SK-N-SH (cell line): ENCODE results near the gene PPCS. TPM values are rescaled to one million over a fixed set of nuclear protein-coding genes. Genes with fewer than 3 reads are reported as not detected.

Source experiments
- CTCF ChIA-PET: fragments of 300-600, 350-600 bp; formaldehyde crosslinking; extraction: SDS; loops from one replicate; lab custom pipeline; 2021; lab: Yijun Ruan, JAX
- POLR2A ChIA-PET: fragments of 350-600 bp; sonication (Branson Sonifier 250); formaldehyde crosslinking; extraction: SDS; loops from one replicate; lab custom pipeline; 2020; ENCODE audit warnings: antibody characterized with exemption, inconsistent platforms; lab: Yijun Ruan, JAX
- DNase-seq: peaks from one replicate; pipeline ENCODE4 v3.0.0; 2012
- H2AFZ ChIP-seq: fragments of 200-600 bp; sonication (generic); 2 replicates; pipeline ENCODE4 v1.8.1; 2016; ENCODE audit warnings: antibody characterized with exemption, mild to moderate bottlenecking, low read depth
- H3F3A ChIP-seq: fragments of 200-600 bp; sonication (generic); replicated peaks from 2 replicates; pipeline ENCODE3; 2016; ENCODE audit warnings: antibody characterized with exemption, mild to moderate bottlenecking; ENCODE audit not compliant: insufficient read depth
- H3K27ac ChIP-seq, 2 experiments: fragments of 200-500 bp in 1 of 2; fragments of 200-600 bp in 1 of 2; sonication (Bioruptor generic) in 1 of 2; sonication (generic), shearing (Covaris generic) in 1 of 2; 2 replicates each; pipeline versions ENCODE4 v1.5.1 to v1.6.1; 2014 to 2016; ENCODE audit warnings: low read depth in 2 of 2, inconsistent platforms in 1 of 2, low read length in 1 of 2, mild to moderate bottlenecking in 1 of 2, mixed read lengths in 1 of 2
- H3K27me3 ChIP-seq: fragments of 200-600 bp; sonication (generic), shearing (Covaris generic); 2 replicates; pipeline ENCODE4 v1.6.1; 2016; ENCODE audit warnings: mixed run types; ENCODE audit not compliant: insufficient read depth
- H3K36me3 ChIP-seq, 2 experiments: fragments of 200-500 bp in 1 of 2; fragments of 200-600 bp in 1 of 2; sonication (Bioruptor generic) in 1 of 2; sonication (generic) in 1 of 2; replicated peaks in 1 of 2; 2 replicates each; pipeline versions ENCODE3 to v1.5.1; 2014 to 2016; ENCODE audit warnings: low read length in 1 of 2, mild to moderate bottlenecking in 1 of 2; ENCODE audit not compliant: insufficient read depth in 2 of 2, control insufficient read depth in 1 of 2
- H3K4me1 ChIP-seq, 2 experiments: fragments of 200-500 bp in 1 of 2; fragments of 200-600 bp in 1 of 2; sonication (Bioruptor generic) in 1 of 2; sonication (generic), shearing (Covaris generic) in 1 of 2; 2 replicates each; pipeline versions ENCODE4 v1.5.1 to v1.6.1; 2014 to 2016; ENCODE audit warnings: low read depth in 1 of 2, low read length in 1 of 2, mixed run types in 1 of 2; ENCODE audit not compliant: insufficient read depth in 2 of 2, control insufficient read depth in 1 of 2
- H3K4me2 ChIP-seq: fragments of 200-600 bp; sonication (generic), shearing (Covaris generic); 2 replicates; pipeline ENCODE4 v1.6.1; 2017; ENCODE audit warnings: mixed run types
- H3K4me3 ChIP-seq, 2 experiments: fragments of 200-500 bp in 1 of 2; fragments of 200-600 bp in 1 of 2; sonication (Bioruptor generic) in 1 of 2; sonication (generic), shearing (Covaris generic) in 1 of 2; 2 replicates each; pipeline versions ENCODE4 v1.5.1 to v1.8.1; 2014 to 2016; ENCODE audit warnings: low read depth in 2 of 2, inconsistent platforms in 1 of 2, low read length in 1 of 2, mild to moderate bottlenecking in 1 of 2, mixed read lengths in 1 of 2, moderate library complexity in 1 of 2
- H3K79me2 ChIP-seq: fragments of 200-600 bp; sonication (generic); 2 replicates; pipeline ENCODE4 v1.8.1; 2017; ENCODE audit warnings: mild to moderate bottlenecking; ENCODE audit not compliant: insufficient read depth
- H3K9ac ChIP-seq: fragments of 200-600 bp; sonication (generic); 2 replicates; pipeline ENCODE4 v1.6.1; 2017; ENCODE audit warnings: mixed run types
- H3K9me2 ChIP-seq: fragments of 200-600 bp; sonication (generic); 2 replicates; pipeline ENCODE4 v1.6.1; 2017; ENCODE audit warnings: mixed run types
- H3K9me3 ChIP-seq: fragments of 200-600 bp; sonication (generic); 2 replicates; pipeline ENCODE4 v1.6.1; 2017; ENCODE audit warnings: mixed run types, mild to moderate bottlenecking, moderate library complexity
- H4K20me1 ChIP-seq: fragments of 200-600 bp; sonication (generic); 2 replicates; pipeline ENCODE4 v1.6.1; 2017; ENCODE audit warnings: mild to moderate bottlenecking, mixed run types; ENCODE audit not compliant: insufficient read depth
- CTCF ChIP-seq: fragments of 200-600 bp; sonication (generic); IDR thresholded peaks from 2 replicates; pipeline ENCODE4 v1.6.1; 2017; ENCODE audit warnings: antibody characterized with exemption, mild to moderate bottlenecking, moderate library complexity
- ELF1 ChIP-seq: IDR thresholded peaks from 2 replicates; pipeline ENCODE4 v1.4.0; 2012
- EP300 ChIP-seq, 2 experiments: IDR thresholded peaks; 2 replicates each; pipeline versions ENCODE4 v1.4.0 to v1.6.1; 2012; ENCODE audit warnings: borderline replicate concordance in 1 of 2, low read depth in 1 of 2, low read length in 1 of 2
- MAX ChIP-seq: IDR thresholded peaks from 2 replicates; pipeline ENCODE4 v1.4.0; 2012; ENCODE audit warnings: low read depth
- MEF2A ChIP-seq: IDR thresholded peaks from 2 replicates; pipeline ENCODE4 v1.4.0; 2012; ENCODE audit warnings: low read depth, borderline replicate concordance
- PBX3 ChIP-seq: IDR thresholded peaks from 2 replicates; pipeline ENCODE4; 2012
- RCOR1 ChIP-seq: fragments of 150-350 bp; IDR thresholded peaks from 2 replicates; pipeline ENCODE4 v1.6.1; 2017; ENCODE audit warnings: antibody characterized with exemption, low read length
- REST ChIP-seq: IDR thresholded peaks from 2 replicates; pipeline ENCODE4 v1.6.1; 2012; ENCODE audit warnings: mild to moderate bottlenecking, low read depth, low read length, moderate library complexity
- RXRA ChIP-seq: IDR thresholded peaks from 2 replicates; pipeline ENCODE4 v1.4.0; 2012; ENCODE audit warnings: low read depth, mild to moderate bottlenecking, borderline replicate concordance
- SIN3A ChIP-seq: IDR thresholded peaks from 2 replicates; pipeline ENCODE4 v1.6.1; 2012; ENCODE audit warnings: low read depth, mild to moderate bottlenecking, low read length, moderate library complexity, borderline replicate concordance
- TAF1 ChIP-seq: IDR thresholded peaks from 2 replicates; pipeline ENCODE4 v1.6.1; 2012; ENCODE audit warnings: low read depth, mild to moderate bottlenecking, low read length, moderate library complexity, borderline replicate concordance
- YY1 ChIP-seq: IDR thresholded peaks from 2 replicates; pipeline ENCODE4 v1.4.0; 2012; ENCODE audit warnings: low read depth, mild to moderate bottlenecking
- WGBS: methylation state at CpG from one replicate; pipeline ENCODE4 v1.1.6; 2017; ENCODE audit warnings: low lambda C conversion rate; 5-methylcytosine and 5-hydroxymethylcytosine counted together
- polyA plus RNA-seq, 3 experiments: library from polyadenylated mRNA; depleted of rRNA; stranded (reverse); fragments of >200 nt; gene quantifications; 2 replicates each; pipeline ENCODE4 v1.2.3, GENCODE V29; 2012
- TF ChIP-seq, protein P1 (sequence below): fragments of 150-350 bp; IDR thresholded peaks from 2 replicates; pipeline ENCODE4 v1.6.1; 2016; ENCODE audit warnings: mild to moderate bottlenecking, low read depth, low read length

Gene PPCS
- polyA plus RNA-seq, 1 of the 3 experiments (the other 2 are of a cell fraction), result 40.0 TPM

DNA sequence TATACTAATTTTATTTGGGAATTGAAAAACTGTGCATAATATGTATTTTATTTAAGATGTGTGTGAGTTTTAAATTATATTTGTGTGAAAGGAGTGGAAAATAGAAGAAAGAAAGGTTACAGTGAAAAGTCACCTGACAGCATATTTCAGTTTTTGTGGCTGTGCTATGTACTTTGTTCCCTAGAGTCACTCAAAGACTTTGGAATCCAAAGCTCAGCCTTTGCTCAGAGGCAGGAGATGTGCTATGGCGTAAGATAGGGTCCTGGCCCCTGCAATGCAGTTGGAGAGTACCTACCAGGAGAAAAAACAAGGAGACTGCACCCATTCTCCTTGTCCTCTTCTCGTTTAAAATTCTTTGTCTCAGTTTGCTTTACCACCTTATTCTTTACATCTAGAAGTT, 9.7 kb downstream of the PPCS start:
- TF ChIP-seq, protein P1, sequence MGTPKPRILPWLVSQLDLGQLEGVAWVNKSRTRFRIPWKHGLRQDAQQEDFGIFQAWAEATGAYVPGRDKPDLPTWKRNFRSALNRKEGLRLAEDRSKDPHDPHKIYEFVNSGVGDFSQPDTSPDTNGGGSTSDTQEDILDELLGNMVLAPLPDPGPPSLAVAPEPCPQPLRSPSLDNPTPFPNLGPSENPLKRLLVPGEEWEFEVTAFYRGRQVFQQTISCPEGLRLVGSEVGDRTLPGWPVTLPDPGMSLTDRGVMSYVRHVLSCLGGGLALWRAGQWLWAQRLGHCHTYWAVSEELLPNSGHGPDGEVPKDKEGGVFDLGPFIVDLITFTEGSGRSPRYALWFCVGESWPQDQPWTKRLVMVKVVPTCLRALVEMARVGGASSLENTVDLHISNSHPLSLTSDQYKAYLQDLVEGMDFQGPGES, result no peak
- TF ChIP-seq EP300 (IDR thresholded peaks at IDR 0.05; ENCODE audit: borderline replicate concordance in 1 of 2, low read depth in 1 of 2, low read length in 1 of 2) (no peak), CTCF (no peak), TAF1 (no peak), REST (no peak), MAX (no peak), SIN3A (no peak), YY1 (no peak), ELF1 (no peak), RCOR1 (no peak), MEF2A (no peak), PBX3 (no peak), RXRA (no peak)
- no peak overlapping the region for H3K4me3 ChIP-seq

More for the DNA sequence above, 9.7 kb downstream of the PPCS start:
- ChIA-PET CTCF (no interaction called here), POLR2A (no interaction called here)
- no peak overlapping the region for H3K27ac ChIP-seq
- H3K9ac ChIP-seq, result no peak overlapping the region
- H3F3A ChIP-seq, result peaks cover 11% of the 10 kb centered on the region
- no peaks in the 10 kb centered on the region for H3K79me2 ChIP-seq
- H3K9me3 ChIP-seq, result no peaks in the 10 kb centered on the region
- no peak overlapping the region for H3K4me2 ChIP-seq
- no peak overlapping the region for H2AFZ ChIP-seq
- no peaks in the 10 kb centered on the region for H3K27me3 ChIP-seq
- H3K4me1 ChIP-seq, result peaks cover 6 to 8% of the 10 kb centered on the region in 2 experiments; a peak in 2 of 4 replicates
- WGBS, result 68% methylated on average over 2 of the region's 2 CpGs
- no peak for DNase-seq
- peaks cover 0 to 3% of the 10 kb centered on the region in 2 experiments for H3K36me3 ChIP-seq
- no peaks in the 10 kb centered on the region for H4K20me1 ChIP-seq
- H3K9me2 ChIP-seq, result no peaks in the 10 kb centered on the region
